Testis (tissue), 2 donors: Measurements from ENCODE around the gene RYR1.
"Not testable (repeated sequence)": the region's sequence is repeated elsewhere in the genome, so short reads cannot be mapped to it uniquely, and the experiment has no call there.

ENCODE experiments used
- POLR2A ChIP-seq: fragments of 450-650 bp; IDR thresholded peaks from one replicate; pipeline ENCODE4 v1.6.1; 2017; ENCODE audit warnings: antibody characterized with exemption, mild to moderate bottlenecking, moderate library complexity
- TF ChIP-seq, protein P1 (sequence below), 3 experiments: fragments of 450-650 bp in 2 of 3; fragments of 200-600 bp in 1 of 3; sonication (generic) in 1 of 3; IDR thresholded peaks; one replicate each; pipeline ENCODE4 v1.5.1; 2016 to 2019; ENCODE audit warnings: antibody characterized with exemption in 3 of 3, mild to moderate bottlenecking in 2 of 3, moderate library complexity in 1 of 3

DNA sequence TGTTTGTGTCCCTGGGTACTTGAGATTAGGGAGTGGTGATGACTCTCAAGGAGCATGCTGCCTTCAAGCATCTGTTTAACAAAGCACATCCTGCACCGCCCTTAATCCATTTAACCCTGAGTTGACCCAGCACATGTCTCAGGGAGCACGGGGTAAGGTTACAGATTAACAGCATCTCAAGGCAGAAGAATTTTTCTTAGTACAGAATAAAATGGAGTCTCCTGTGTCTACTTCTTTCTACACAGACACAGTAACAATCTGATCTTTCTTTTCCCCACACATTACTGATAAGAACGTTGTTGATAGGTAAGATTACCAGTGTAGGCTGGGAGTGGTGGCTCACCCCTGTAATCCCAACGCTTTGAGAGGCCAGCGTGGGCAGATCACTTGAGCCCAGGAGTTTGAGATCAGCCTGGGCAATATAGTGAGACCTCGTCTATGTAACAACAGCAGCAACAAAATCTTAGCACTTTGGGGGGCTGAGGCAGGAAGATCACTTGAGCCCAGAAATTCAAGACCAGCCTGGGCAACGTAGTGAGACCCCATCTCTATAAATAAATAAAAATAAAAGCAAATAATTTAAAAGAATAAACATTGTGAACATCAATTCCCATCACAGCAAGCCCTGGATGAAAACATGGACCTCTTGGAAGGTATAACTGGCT lies 198.5 kb downstream of the RYR1 start:
- TF ChIP-seq, protein P1, sequence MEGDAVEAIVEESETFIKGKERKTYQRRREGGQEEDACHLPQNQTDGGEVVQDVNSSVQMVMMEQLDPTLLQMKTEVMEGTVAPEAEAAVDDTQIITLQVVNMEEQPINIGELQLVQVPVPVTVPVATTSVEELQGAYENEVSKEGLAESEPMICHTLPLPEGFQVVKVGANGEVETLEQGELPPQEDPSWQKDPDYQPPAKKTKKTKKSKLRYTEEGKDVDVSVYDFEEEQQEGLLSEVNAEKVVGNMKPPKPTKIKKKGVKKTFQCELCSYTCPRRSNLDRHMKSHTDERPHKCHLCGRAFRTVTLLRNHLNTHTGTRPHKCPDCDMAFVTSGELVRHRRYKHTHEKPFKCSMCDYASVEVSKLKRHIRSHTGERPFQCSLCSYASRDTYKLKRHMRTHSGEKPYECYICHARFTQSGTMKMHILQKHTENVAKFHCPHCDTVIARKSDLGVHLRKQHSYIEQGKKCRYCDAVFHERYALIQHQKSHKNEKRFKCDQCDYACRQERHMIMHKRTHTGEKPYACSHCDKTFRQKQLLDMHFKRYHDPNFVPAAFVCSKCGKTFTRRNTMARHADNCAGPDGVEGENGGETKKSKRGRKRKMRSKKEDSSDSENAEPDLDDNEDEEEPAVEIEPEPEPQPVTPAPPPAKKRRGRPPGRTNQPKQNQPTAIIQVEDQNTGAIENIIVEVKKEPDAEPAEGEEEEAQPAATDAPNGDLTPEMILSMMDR (IDR thresholded peaks at IDR 0.05), result not testable (repeated sequence)
- TF ChIP-seq POLR2A, result not testable (repeated sequence)
